NCI-H2171 (cell line): ENCODE measurements around the gene MORC4.

Experiments used
- DNase-seq: peaks from one replicate; lab custom pipeline; 2025; lab: John Stamatoyannopoulos, UW

The MORC4 gene

DNA sequence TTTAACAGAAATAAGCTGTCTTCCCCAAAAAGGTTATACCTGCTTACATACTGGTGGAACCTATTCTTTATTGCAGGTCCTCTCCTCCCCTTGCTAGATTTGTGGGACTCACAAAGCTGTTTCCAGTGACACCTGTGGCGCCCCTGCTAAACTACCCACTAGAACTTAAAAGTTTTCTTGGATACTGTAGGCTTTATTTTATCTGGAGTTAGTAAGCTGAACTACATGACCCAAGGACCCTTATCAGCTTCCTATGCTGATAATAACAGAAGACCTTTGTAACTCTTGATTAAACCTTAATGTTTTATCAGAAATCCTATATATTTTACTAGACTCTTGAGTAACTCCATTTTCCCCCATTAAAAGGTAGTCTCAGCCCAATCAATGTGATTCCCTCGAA is 47.5 kb downstream of the MORC4 start:
- DNase-seq = no peak

DNA sequence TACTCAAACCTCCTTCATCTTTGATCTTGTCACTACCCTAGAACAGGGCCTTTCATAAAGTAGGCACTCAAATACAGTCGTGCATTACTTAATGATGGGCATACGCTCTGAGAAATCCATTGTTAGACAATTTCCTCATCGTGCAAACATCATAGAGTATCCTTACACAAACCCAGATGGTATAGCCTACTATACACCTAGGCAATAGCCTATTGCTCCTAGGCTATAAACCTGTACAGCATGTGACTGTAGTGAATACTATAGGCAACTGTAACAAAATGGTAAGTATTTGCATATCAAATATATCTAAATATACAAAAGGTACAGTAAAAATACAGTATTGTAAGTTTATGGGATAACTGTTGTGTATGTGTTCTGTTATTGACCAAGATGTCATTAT is 47.9 kb downstream of the MORC4 start:
- no peak for DNase-seq

- no peak for DNase-seq
Measured at GRCh38 chrX:106951230-106951629, 48.8 kb downstream of the MORC4 start.

DNA sequence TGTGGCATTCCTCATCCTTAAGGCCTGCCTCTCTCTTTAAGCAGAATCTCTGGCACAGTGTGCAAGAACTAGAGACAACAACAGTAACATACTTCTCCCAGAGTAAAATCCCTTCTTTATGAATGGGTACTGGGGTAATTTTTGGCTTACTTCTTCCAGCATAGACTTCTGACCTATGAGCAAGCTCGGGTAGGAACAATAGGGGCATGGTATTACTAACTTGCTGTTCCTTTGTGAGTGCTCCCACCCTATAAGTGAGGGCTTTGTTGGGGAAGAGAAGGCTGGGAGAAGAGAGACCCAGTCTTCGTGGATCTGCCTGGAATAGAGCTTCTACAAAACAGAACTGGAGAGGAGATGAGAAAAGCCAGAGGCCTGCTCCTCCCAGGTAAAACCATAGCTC is 49.6 kb downstream of the MORC4 start:
- DNase-seq = no peak

DNA sequence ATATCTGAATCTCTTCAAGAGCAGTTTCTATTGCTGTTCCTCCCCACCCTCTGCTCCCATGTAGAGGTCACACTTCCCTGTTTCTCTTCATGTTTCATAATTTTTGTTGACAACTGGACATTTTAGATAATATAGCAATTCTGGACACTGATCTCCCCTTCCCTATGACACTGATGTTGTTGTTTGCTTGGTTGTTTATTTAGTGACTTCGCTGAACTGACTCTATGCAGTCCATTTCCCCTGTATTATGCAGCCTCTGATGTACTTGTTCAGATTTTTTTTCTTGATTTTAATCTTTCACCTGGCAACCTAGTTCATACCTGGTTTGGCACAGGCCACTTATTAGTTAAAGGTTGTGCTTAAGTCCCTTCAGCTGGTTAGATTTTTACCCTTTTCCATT is 50.6 kb downstream of the MORC4 start:
- DNase-seq = no peak

DNA sequence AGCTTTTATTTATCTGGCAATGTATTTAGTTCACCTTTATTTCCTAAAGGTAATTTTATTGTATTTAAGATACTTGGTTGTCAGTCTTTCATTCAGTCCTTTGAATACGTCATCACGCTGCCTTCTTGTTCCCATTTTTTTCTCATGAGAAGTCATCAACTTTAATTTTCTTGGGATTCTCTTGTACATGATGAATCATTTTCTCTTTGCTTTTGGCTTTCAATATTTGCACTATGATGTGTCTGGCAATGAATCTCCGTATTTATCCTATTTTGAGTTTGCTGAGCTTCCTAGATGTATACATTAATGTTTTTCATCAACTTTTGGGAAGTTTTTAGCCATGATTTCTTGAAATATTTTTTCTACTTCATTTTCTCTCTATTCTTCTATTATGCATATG is 51.4 kb downstream of the MORC4 start:
- no peak for DNase-seq

- DNase-seq = no peak
Measured at GRCh38 chrX:106946464-106946863, 53.5 kb downstream of the MORC4 start.

- DNase-seq = no peak
Measured at GRCh38 chrX:106940068-106940467, 59.9 kb downstream of the MORC4 start.

DNA sequence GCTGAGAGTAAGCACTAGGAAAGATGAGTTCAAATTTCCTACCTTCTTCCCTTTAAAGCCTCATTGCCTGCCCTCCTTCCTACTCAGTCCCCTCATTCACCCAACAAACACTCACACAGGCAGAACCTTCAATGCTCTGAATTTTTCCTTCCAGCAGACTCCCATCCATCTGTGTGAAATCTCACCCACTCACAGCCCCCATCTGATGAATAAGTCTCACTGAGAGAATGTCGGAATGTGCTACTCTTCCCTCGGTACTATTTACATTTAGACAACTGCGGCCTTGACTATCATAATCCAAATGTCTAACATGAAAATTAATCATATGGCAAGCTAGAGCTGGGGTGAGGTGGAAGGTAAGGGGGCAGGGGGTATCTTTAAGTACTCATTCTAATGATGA is 60.4 kb downstream of the MORC4 start:
- DNase-seq = no peak

- DNase-seq = no peak
Measured at GRCh38 chrX:106936246-106936645, 63.8 kb downstream of the MORC4 start.

GRCh38 chrX:106935175-106935574 is 64.8 kb downstream of the MORC4 start:
- no peak for DNase-seq

GRCh38 chrX:106933538-106933961 is 66.5 kb downstream of the MORC4 start:
- no peak for DNase-seq

GRCh38 chrX:106932960-106933537 is 67.0 kb downstream of the MORC4 start:
- DNase-seq = no peak

GRCh38 chrX:106932492-106932923 is 67.5 kb downstream of the MORC4 start:
- no peak for DNase-seq

DNA sequence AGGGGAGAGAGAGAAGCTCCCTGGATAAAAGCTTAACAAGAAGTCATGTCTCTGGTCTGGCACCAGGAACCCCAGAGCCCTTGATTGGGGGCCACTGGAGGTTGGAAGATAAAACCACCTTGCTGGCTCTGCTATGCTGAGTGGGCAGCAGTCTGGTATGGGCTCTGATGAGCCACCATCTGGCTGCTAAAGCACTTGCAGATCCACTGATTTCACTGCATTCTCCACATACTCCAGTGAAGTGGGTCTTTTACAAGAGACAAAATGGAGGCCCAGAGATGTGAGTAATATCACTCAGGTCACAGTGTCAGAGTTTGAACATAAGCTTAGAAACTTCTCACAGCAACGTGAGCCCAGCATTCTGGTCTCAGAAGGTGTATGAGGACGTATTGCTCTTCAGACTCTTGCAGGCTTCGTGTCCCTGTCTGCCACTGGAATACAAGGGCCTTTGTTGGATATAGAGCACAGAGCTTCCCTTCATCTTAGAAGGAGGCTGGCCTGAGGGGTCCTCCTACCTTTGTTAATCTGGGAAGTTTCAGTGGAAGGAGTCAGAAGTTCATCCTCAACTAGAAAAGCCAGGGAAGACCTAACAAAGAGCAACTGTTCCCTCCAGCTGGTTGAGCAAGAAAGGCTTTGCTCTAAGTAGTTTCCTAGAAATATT is 68.1 kb downstream of the MORC4 start:
- DNase-seq = no peak

- DNase-seq = no peak
Measured at GRCh38 chrX:106928227-106928626, 71.8 kb downstream of the MORC4 start.

GRCh38 chrX:106927700-106928099 is 72.3 kb downstream of the MORC4 start:
- no peak for DNase-seq

- DNase-seq = no peak
Measured at GRCh38 chrX:106927023-106927422, 73.0 kb downstream of the MORC4 start.

GRCh38 chrX:106921637-106922036 is 78.4 kb downstream of the MORC4 start:
- no peak for DNase-seq

DNA sequence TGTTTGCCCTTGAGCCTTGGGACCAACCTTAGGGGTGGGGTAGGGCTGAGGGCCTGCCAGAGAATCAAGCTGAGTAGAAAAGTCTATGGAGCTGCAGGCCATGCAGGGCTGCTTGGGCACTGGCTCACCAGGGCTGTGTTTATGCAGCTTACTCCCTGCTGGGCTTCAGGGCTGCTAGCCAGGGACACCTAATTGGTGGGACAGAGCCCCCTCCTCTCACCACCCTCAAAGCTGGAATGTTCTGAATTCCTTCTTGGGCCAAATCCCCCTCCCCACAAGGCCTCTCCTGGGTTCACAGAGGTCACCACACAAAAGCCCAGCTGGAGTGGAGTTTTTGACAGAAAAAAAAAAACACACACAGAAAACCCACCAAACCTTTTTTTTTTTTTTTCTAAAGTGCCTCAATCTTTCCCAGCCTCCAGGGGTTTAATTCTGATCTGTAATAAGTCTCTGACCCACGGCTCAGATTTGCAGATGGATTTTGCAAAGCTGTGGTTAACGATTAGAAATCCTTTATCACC is 80.0 kb downstream of the MORC4 start, which contains the start of gene CLDN2:
Gene CLDN2, plus strand, starts transcription at position 471 of the 521 bp plus-strand sequence. CDS start 7,827 bp downstream, outside the sequence.
- no peak for DNase-seq

- no peak for DNase-seq
Measured at GRCh38 chrX:106917830-106918500, 82.0 kb downstream of the MORC4 start.

- DNase-seq = no peak
Measured at GRCh38 chrX:106912864-106913263, 87.1 kb downstream of the MORC4 start.

GRCh38 chrX:106906361-106906760 is 93.7 kb downstream of the MORC4 start:
- no peak for DNase-seq
